WTC11 (cell line): ENCODE results near the gene TMEM178B. TPM values are rescaled to one million over a fixed set of nuclear protein-coding genes. Genes with fewer than 3 reads are reported as not detected.

Experiments used
- ATAC-seq: fragments of 200-7000 bp; cut with Tn5 transposase; 2 replicates; pipeline ENCODE4 v1.10.0; 2021; ENCODE audit warnings: mild to moderate bottlenecking, moderate library complexity
- CTCF ChIA-PET: fragments of 300-600 bp; sonication (Branson Sonifier 250); formaldehyde crosslinking; loops from one replicate; lab custom pipeline; 2021; ENCODE audit warnings: antibody characterized with exemption; lab: Charles Lee
- POLR2A ChIA-PET: fragments of 350-600 bp; sonication (Branson Sonifier 250); formaldehyde crosslinking; loops from one replicate; lab custom pipeline; 2021; ENCODE audit warnings: antibody characterized with exemption; lab: Charles Lee
- DNase-seq: peaks from one replicate; pipeline ENCODE4 v3.0.0; 2021; ENCODE audit warnings: low spot score
- H3K27ac Mint-ChIP-seq: 2 replicates; pipeline ENCODE4 v1.8.0; 2021; ENCODE audit warnings: mixed read lengths
- H3K27me3 Mint-ChIP-seq: 2 replicates; pipeline ENCODE4 v1.8.0; 2021; ENCODE audit warnings: low read depth, mild to moderate bottlenecking, moderate library complexity, mixed read lengths
- H3K36me3 Mint-ChIP-seq: 2 replicates; pipeline ENCODE4 v1.8.0; 2021; ENCODE audit warnings: mixed read lengths
- H3K4me1 Mint-ChIP-seq: 2 replicates; pipeline ENCODE4 v1.8.0; 2022; ENCODE audit warnings: mixed read lengths
- H3K4me3 Mint-ChIP-seq: 2 replicates; pipeline ENCODE4 v1.8.0; 2021; ENCODE audit warnings: mild to moderate bottlenecking, moderate library complexity, mixed read lengths
- H3K9me3 Mint-ChIP-seq: 2 replicates; pipeline ENCODE4 v1.8.0; 2021; ENCODE audit warnings: mixed read lengths
- ATF1 ChIP-seq: sonication (generic); formaldehyde crosslinking; IDR thresholded peaks from 2 replicates; pipeline ENCODE4 v1.8.1; 2023; ENCODE audit warnings: mild to moderate bottlenecking, moderate library complexity, missing genetic modification reagents
- CREB1 ChIP-seq: sonication (generic); formaldehyde crosslinking; IDR thresholded peaks from 2 replicates; pipeline ENCODE4 v1.8.0; 2023; ENCODE audit warnings: mild to moderate bottlenecking, missing genetic modification reagents
- ESRRA ChIP-seq: sonication (generic); formaldehyde crosslinking; IDR thresholded peaks from 2 replicates; pipeline ENCODE4 v1.8.1; 2022; ENCODE audit warnings: mild to moderate bottlenecking, missing genetic modification reagents, borderline replicate concordance
- FOXP1 ChIP-seq: sonication (generic); formaldehyde crosslinking; IDR thresholded peaks from 2 replicates; pipeline ENCODE4 v1.8.0; 2022; ENCODE audit warnings: missing genetic modification reagents, mild to moderate bottlenecking, moderate library complexity, borderline replicate concordance
- GTF2I ChIP-seq: fragments of 250-450 bp; sonication (Bioruptor Pico); conservative IDR thresholded peaks from 2 replicates; pipeline ENCODE4 v1.4.0; 2021; ENCODE audit warnings: mild to moderate bottlenecking
- HMGA2 ChIP-seq: fragments of 250-450 bp; sonication (Bioruptor Pico); IDR thresholded peaks from 2 replicates; pipeline ENCODE4 v1.4.0; 2021; ENCODE audit warnings: mild to moderate bottlenecking, moderate library complexity
- MXD4 ChIP-seq: fragments of 250-450 bp; sonication (Bioruptor Pico); IDR thresholded peaks from 2 replicates; pipeline ENCODE4 v1.8.0; 2021; ENCODE audit warnings: mild to moderate bottlenecking, moderate library complexity, borderline replicate concordance
- NFATC4 ChIP-seq: fragments of 250-450 bp; sonication (Bioruptor Pico); IDR thresholded peaks from 2 replicates; pipeline ENCODE4 v1.9.0; 2021; ENCODE audit warnings: mild to moderate bottlenecking
- NFYB ChIP-seq: sonication (generic); formaldehyde crosslinking; conservative IDR thresholded peaks from 2 replicates; pipeline ENCODE4 v1.8.0; 2022; ENCODE audit warnings: low read depth, missing genetic modification reagents
- RELA ChIP-seq: sonication (generic); formaldehyde crosslinking; IDR thresholded peaks from 2 replicates; pipeline ENCODE4 v1.8.1; 2022; ENCODE audit warnings: missing genetic modification reagents, mild to moderate bottlenecking, borderline replicate concordance
- TCF7 ChIP-seq: sonication (generic); formaldehyde crosslinking; IDR thresholded peaks from 2 replicates; pipeline ENCODE4 v1.8.0; 2022; ENCODE audit warnings: mild to moderate bottlenecking, low read depth, missing genetic modification reagents, moderate library complexity
- ZNF219 ChIP-seq: sonication (generic); formaldehyde crosslinking; IDR thresholded peaks from 2 replicates; pipeline ENCODE4 v1.8.0; 2023; ENCODE audit warnings: missing genetic modification reagents, mild to moderate bottlenecking, borderline replicate concordance
- ZNF317 ChIP-seq: sonication (generic); formaldehyde crosslinking; IDR thresholded peaks from 2 replicates; pipeline ENCODE4 v1.8.1; 2023; ENCODE audit warnings: low read depth, mild to moderate bottlenecking, moderate library complexity, missing genetic modification reagents, borderline replicate concordance
- ZNF416 ChIP-seq: fragments of 250-450 bp; sonication (Bioruptor Pico); IDR thresholded peaks from 2 replicates; pipeline ENCODE4 v1.9.0; 2021; ENCODE audit warnings: mild to moderate bottlenecking, inconsistent platforms
- ZNF423 ChIP-seq: fragments of 250-450 bp; sonication (Bioruptor Pico); IDR thresholded peaks from 2 replicates; pipeline ENCODE4 v2.1.2; 2022; ENCODE audit warnings: mild to moderate bottlenecking, moderate library complexity
- total RNA-seq: library from RNA; stranded (reverse); gene quantifications from 3 replicates; pipeline ENCODE4 v1.2.3, GENCODE V29; 2021
- TF ChIP-seq, protein P1 (sequence below): fragments of 250-450 bp; sonication (Bioruptor Pico); IDR thresholded peaks from 2 replicates; pipeline ENCODE4 v1.8.0; 2021; ENCODE audit warnings: mild to moderate bottlenecking
- TF ChIP-seq, protein P2 (sequence below): sonication (generic); formaldehyde crosslinking; IDR thresholded peaks from 2 replicates; pipeline ENCODE4 v1.8.0; 2022; ENCODE audit warnings: mild to moderate bottlenecking, missing genetic modification reagents
- TF ChIP-seq, protein P3 (sequence below): sonication (generic); formaldehyde crosslinking; IDR thresholded peaks from 2 replicates; pipeline ENCODE4 v1.8.1; 2023; ENCODE audit warnings: mild to moderate bottlenecking, missing genetic modification reagents, borderline replicate concordance
- TF ChIP-seq, protein P4 (sequence below): sonication (generic); formaldehyde crosslinking; IDR thresholded peaks from 2 replicates; pipeline ENCODE4 v1.8.1; 2022; ENCODE audit warnings: mild to moderate bottlenecking, missing genetic modification reagents, moderate library complexity, borderline replicate concordance
- TF ChIP-seq, protein P5 (sequence below): sonication (generic); formaldehyde crosslinking; conservative IDR thresholded peaks from 2 replicates; pipeline ENCODE4 v1.8.1; 2023; ENCODE audit warnings: mild to moderate bottlenecking, low read depth, missing genetic modification reagents, moderate library complexity
- TF ChIP-seq, protein P6 (sequence below): sonication (generic); formaldehyde crosslinking; IDR thresholded peaks from 2 replicates; pipeline ENCODE4 v1.8.0; 2023; ENCODE audit warnings: missing genetic modification reagents
- TF ChIP-seq, protein P7 (sequence below): fragments of 250-450 bp; sonication (Bioruptor Pico); IDR thresholded peaks from 2 replicates; pipeline ENCODE4 v1.9.0; 2021; ENCODE audit warnings: moderate library complexity, mild to moderate bottlenecking, inconsistent platforms, borderline replicate concordance

The TMEM178B gene
- total RNA-seq, 1 experiment from 2014 or later, result 20.4 TPM

DNA sequence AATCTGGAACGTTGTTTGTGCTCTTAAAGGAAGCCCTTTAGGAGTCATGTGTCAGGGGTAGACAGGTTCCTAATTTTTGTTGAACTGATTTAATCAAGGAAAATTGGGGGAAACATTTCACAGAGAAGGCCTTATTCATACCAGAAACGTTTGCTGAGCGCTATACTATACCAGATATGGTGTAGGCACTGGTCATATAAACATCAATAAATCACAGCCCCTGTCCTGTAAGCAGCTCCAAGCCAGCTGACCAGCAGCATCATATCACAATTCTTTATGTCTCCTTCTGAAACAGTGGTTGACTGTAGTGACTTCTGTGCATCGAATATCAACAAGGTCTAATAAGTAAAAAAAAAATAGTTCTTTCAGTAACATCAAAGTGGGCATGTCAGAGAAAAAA lies 1.1 kb downstream of the TMEM178B start:
- ATAC-seq, result no peak
- H3K4me1 Mint-ChIP-seq, result peaks cover 18% of the 10 kb centered on the region
- no peaks in the 10 kb centered on the region for H3K36me3 Mint-ChIP-seq
- H3K9me3 Mint-ChIP-seq, result no peaks in the 10 kb centered on the region
- POLR2A ChIA-PET, result no interaction called here
- TF ChIP-seq, protein P1, sequence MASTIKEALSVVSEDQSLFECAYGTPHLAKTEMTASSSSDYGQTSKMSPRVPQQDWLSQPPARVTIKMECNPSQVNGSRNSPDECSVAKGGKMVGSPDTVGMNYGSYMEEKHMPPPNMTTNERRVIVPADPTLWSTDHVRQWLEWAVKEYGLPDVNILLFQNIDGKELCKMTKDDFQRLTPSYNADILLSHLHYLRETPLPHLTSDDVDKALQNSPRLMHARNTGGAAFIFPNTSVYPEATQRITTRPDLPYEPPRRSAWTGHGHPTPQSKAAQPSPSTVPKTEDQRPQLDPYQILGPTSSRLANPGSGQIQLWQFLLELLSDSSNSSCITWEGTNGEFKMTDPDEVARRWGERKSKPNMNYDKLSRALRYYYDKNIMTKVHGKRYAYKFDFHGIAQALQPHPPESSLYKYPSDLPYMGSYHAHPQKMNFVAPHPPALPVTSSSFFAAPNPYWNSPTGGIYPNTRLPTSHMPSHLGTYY (CRISPR knock-in tag), result no peak
- TF ChIP-seq GTF2I, result no peak
- TF ChIP-seq HMGA2 (CRISPR knock-in tag), result no peak
- H3K27me3 Mint-ChIP-seq, result peaks cover 18% of the 10 kb centered on the region
- DNase-seq, result no peak
- CTCF ChIA-PET, result interaction anchor here (0.9 kb wide), 1 partner anchor 145 kb away, joined by 4 read pairs; no protein-coding TSS in a partner anchor
- H3K4me3 Mint-ChIP-seq, result no peak overlapping the region
- H3K27ac Mint-ChIP-seq, result 0 out of 2 replicates have a peak overlapping the region, but pooled peaks have one; percentile 44

DNA sequence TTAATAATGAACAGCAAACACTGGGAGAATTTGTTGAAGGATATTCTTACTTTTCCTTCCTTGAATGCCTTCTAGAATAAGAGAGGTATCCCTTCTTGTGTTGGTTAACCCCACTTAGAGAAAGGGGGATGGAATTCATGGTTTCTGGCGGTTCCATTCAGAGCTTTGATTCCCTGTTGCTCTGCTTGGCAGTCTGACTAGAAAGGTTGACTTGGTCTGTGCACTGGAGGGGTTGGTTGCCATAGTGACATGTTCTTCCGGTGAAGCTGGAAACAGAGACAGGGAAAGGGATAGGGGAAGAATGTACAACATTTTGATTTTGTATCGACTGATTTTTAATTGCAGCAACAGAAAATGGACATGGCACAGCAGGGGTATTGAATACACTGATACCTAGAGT lies 2.5 kb downstream of the TMEM178B start:
- CTCF ChIA-PET, result interaction anchor here (0.7 to 1.1 kb wide), 4 partner anchors 61 to 578 kb away, joined by 3 read pairs; partner anchors contain the start of gene MRPS33
- Mint-ChIP-seq H3K36me3 (no peaks in the 10 kb centered on the region), H3K27ac (no peak overlapping the region), H3K4me3 (no peak overlapping the region), H3K27me3 (peaks cover 11% of the 10 kb centered on the region), H3K4me1 (peaks cover 5% of the 10 kb centered on the region; the same call in 1 of the 2 replicates), H3K9me3 (no peaks in the 10 kb centered on the region)
- ATAC-seq (peak; percentile 4; the same call in 1 of the 2 replicates), DNase-seq (peak; percentile 36)
- POLR2A ChIA-PET, result interaction anchor here (1.2 kb wide), 1 partner anchor 39 kb away, joined by 4 read pairs; no protein-coding TSS in a partner anchor
- TF ChIP-seq ZNF423 (no peak), ZNF219 (no peak), FOXP1 (CRISPR knock-in tag) (no peak), ATF1 (CRISPR knock-in tag) (no peak), ZNF416 (no peak), ESRRA (CRISPR knock-in tag) (no peak), ZNF317 (CRISPR knock-in tag) (no peak), NFATC4 (CRISPR knock-in tag) (no peak), RELA (CRISPR knock-in tag) (no peak), TCF7 (CRISPR knock-in tag) (no peak), MXD4 (CRISPR knock-in tag) (no peak), CREB1 (no peak), NFYB (no peak)
- TF ChIP-seq, protein P2, sequence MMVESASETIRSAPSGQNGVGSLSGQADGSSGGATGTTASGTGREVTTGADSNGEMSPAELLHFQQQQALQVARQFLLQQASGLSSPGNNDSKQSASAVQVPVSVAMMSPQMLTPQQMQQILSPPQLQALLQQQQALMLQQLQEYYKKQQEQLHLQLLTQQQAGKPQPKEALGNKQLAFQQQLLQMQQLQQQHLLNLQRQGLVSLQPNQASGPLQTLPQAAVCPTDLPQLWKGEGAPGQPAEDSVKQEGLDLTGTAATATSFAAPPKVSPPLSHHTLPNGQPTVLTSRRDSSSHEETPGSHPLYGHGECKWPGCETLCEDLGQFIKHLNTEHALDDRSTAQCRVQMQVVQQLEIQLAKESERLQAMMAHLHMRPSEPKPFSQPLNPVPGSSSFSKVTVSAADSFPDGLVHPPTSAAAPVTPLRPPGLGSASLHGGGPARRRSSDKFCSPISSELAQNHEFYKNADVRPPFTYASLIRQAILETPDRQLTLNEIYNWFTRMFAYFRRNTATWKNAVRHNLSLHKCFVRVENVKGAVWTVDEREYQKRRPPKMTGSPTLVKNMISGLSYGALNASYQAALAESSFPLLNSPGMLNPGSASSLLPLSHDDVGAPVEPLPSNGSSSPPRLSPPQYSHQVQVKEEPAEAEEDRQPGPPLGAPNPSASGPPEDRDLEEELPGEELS, result no peak
- TF ChIP-seq, protein P3, sequence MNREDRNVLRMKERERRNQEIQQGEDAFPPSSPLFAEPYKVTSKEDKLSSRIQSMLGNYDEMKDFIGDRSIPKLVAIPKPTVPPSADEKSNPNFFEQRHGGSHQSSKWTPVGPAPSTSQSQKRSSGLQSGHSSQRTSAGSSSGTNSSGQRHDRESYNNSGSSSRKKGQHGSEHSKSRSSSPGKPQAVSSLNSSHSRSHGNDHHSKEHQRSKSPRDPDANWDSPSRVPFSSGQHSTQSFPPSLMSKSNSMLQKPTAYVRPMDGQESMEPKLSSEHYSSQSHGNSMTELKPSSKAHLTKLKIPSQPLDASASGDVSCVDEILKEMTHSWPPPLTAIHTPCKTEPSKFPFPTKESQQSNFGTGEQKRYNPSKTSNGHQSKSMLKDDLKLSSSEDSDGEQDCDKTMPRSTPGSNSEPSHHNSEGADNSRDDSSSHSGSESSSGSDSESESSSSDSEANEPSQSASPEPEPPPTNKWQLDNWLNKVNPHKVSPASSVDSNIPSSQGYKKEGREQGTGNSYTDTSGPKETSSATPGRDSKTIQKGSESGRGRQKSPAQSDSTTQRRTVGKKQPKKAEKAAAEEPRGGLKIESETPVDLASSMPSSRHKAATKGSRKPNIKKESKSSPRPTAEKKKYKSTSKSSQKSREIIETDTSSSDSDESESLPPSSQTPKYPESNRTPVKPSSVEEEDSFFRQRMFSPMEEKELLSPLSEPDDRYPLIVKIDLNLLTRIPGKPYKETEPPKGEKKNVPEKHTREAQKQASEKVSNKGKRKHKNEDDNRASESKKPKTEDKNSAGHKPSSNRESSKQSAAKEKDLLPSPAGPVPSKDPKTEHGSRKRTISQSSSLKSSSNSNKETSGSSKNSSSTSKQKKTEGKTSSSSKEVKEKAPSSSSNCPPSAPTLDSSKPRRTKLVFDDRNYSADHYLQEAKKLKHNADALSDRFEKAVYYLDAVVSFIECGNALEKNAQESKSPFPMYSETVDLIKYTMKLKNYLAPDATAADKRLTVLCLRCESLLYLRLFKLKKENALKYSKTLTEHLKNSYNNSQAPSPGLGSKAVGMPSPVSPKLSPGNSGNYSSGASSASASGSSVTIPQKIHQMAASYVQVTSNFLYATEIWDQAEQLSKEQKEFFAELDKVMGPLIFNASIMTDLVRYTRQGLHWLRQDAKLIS, result no peak
- TF ChIP-seq, protein P4, sequence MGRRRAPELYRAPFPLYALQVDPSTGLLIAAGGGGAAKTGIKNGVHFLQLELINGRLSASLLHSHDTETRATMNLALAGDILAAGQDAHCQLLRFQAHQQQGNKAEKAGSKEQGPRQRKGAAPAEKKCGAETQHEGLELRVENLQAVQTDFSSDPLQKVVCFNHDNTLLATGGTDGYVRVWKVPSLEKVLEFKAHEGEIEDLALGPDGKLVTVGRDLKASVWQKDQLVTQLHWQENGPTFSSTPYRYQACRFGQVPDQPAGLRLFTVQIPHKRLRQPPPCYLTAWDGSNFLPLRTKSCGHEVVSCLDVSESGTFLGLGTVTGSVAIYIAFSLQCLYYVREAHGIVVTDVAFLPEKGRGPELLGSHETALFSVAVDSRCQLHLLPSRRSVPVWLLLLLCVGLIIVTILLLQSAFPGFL, result no peak
- TF ChIP-seq, protein P5, sequence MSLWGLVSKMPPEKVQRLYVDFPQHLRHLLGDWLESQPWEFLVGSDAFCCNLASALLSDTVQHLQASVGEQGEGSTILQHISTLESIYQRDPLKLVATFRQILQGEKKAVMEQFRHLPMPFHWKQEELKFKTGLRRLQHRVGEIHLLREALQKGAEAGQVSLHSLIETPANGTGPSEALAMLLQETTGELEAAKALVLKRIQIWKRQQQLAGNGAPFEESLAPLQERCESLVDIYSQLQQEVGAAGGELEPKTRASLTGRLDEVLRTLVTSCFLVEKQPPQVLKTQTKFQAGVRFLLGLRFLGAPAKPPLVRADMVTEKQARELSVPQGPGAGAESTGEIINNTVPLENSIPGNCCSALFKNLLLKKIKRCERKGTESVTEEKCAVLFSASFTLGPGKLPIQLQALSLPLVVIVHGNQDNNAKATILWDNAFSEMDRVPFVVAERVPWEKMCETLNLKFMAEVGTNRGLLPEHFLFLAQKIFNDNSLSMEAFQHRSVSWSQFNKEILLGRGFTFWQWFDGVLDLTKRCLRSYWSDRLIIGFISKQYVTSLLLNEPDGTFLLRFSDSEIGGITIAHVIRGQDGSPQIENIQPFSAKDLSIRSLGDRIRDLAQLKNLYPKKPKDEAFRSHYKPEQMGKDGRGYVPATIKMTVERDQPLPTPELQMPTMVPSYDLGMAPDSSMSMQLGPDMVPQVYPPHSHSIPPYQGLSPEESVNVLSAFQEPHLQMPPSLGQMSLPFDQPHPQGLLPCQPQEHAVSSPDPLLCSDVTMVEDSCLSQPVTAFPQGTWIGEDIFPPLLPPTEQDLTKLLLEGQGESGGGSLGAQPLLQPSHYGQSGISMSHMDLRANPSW (CRISPR knock-in tag), result no peak
- TF ChIP-seq, protein P6, sequence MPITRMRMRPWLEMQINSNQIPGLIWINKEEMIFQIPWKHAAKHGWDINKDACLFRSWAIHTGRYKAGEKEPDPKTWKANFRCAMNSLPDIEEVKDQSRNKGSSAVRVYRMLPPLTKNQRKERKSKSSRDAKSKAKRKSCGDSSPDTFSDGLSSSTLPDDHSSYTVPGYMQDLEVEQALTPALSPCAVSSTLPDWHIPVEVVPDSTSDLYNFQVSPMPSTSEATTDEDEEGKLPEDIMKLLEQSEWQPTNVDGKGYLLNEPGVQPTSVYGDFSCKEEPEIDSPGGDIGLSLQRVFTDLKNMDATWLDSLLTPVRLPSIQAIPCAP (CRISPR knock-in tag), result no peak
- TF ChIP-seq, protein P7, sequence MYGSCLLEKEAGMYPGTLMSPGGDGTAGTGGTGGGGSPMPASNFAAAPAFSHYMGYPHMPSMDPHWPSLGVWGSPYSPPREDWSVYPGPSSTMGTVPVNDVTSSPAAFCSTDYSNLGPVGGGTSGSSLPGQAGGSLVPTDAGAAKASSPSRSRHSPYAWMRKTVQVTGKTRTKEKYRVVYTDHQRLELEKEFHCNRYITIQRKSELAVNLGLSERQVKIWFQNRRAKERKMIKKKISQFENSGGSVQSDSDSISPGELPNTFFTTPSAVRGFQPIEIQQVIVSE (CRISPR knock-in tag), result no peak
